GM10266 (cell line): ENCODE data around the gene MACO1.
"Not testable (repeated sequence)": the region's sequence is repeated elsewhere in the genome, so short reads cannot be mapped to it uniquely, and the experiment has no call there.

Experiments used
- DNase-seq: peaks from one replicate; pipeline ENCODE4 v3.0.0; 2012; ENCODE audit errors: extremely low spot score
- CTCF ChIP-seq: IDR thresholded peaks from 2 replicates; pipeline ENCODE4 v1.5.1; 2012; ENCODE audit warnings: mild to moderate bottlenecking, low read depth; ENCODE audit not compliant: control insufficient read depth, insufficient read depth; ENCODE audit errors: missing control alignments

Gene MACO1

GRCh38 chr1:25414157-25414556, 16.5 kb upstream of the MACO1 start:
- DNase-seq: not testable (repeated sequence)

- DNase-seq: not testable (repeated sequence)
These were observed 16.1 kb upstream of the MACO1 start for GRCh38 chr1:25414578-25414977.

- DNase-seq: not testable (repeated sequence)
These were observed 13.4 kb upstream of the MACO1 start for GRCh38 chr1:25417280-25417679.

- not testable (repeated sequence) for DNase-seq
These were observed 11.4 kb upstream of the MACO1 start for GRCh38 chr1:25419339-25419738.

- not testable (repeated sequence) for DNase-seq
These were observed 10.0 kb upstream of the MACO1 start, which contains the start of gene RHCE for GRCh38 chr1:25420715-25421114. Gene RHCE (minus strand): TSS chr1:25420825. CDS start chr1:25420786, 39 bp downstream.

GRCh38 chr1:25423206-25423605, 7.5 kb upstream of the MACO1 start:
- not testable (repeated sequence) for DNase-seq

- no peak for TF ChIP-seq CTCF
- no peak for DNase-seq
These were observed 5.3 kb upstream of the MACO1 start for GRCh38 chr1:25425098-25426085.

- TF ChIP-seq CTCF: no peak
- no peak for DNase-seq
These were observed 3.0 kb upstream of the MACO1 start for GRCh38 chr1:25427696-25428095.

GRCh38 chr1:25428475-25429166, 2.1 kb upstream of the MACO1 start:
- TF ChIP-seq CTCF: no peak

GRCh38 chr1:25430967-25431881, 527 bp downstream of the MACO1 start:
- no peak for DNase-seq
- TF ChIP-seq CTCF: no peak

More at GRCh38 chr1:25428475-25429166, 2.1 kb upstream of the MACO1 start:
- DNase-seq: no peak
